GM21515 (cell line): Measurements from ENCODE around the gene ERC2.

Source experiments
- ATAC-seq: cut with Tn5 transposase; IDR thresholded peaks from one replicate; pipeline ENCODE4 v1.9.1; 2021; ENCODE audit not compliant: unreplicated experiment

Gene ERC2

DNA sequence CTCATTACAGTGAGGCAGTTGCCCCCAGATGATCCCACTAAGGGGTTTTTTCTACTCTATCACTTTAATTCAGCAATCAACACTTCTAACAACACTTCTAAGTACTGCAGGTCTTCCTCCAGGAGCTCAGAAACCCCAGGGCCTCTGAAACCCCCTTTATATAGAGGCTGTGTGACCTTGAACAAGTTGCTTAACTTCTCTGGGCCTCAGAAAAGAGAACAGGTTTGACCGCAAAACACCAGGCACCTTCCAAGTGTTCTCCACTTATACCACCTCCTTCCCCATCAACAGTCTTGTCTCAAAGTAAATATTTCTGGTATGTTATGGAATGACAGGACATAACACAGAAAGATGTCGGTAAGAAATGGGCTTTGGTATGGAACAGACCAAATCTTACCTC, 895.5 kb downstream of the ERC2 start:
- ATAC-seq = no peak

DNA sequence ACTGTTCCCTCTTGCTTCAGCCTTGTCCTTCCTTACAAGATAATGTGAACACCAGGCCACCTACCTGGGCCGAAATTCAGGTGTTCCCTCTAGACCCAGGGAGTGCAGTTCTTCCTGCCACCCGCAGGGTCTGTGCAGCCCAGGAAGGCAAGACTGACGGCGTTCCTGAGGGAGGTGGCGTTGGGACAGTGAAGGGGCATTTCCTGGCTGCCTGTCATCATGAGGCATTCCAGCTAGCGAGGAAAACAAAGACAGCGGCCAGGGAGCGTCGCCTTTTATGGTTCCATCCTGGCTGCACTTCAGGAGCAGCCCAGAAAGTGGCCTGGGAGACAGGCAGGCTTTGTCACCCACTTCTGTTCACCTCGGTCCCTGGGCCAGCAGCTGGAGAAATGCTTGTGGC, 896.4 kb downstream of the ERC2 start:
- ATAC-seq = no peak

DNA sequence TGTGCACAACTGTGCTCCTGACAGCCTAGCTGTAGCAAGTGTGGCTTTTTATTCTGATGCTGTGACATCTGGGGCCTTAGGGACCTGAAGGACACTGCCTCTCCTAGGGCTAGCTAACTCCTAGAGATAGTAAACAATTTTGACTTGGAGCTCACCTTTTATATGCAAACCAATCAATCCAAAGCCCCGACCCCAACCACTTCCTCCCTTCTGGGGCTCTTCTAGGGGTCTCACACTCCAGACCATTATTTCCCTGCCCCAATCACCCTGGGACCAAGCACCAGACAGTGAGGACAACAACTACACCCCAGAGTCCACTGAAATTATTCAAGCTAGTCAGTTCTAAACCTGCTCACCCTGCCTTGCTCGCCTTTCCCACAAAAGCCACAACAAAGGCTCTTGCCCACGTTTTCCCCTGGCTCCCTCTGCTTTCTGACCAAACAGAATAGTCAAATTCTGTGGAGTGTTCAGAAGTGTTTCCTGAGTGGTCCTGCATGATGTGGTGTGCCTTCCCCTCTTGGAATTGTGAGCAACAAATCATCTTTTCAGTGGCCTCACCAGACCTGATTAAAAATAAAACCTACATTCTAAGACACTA, 897.0 kb downstream of the ERC2 start:
- no peak for ATAC-seq

DNA sequence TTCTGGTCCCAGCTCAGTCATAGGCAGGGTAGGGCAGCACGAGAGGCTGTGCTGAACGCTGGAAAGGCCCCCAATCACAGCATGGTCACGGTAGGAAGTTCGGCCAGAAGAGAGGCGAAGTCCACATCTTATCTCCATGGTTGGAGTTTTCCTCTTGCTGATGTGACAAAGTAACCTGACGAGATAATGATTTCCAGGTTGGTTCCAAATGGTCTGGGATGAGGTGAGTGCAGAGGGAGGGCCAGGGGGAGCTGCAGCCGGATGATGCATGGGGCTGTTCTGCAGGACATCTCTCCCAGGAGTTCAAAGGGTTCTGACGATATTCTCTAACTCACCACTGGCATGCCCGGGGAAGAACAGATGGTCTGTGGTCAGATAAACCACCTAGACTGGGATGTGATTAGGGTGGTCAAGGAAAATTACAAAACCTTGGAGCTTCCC, 898.0 kb downstream of the ERC2 start:
- no peak for ATAC-seq

DNA sequence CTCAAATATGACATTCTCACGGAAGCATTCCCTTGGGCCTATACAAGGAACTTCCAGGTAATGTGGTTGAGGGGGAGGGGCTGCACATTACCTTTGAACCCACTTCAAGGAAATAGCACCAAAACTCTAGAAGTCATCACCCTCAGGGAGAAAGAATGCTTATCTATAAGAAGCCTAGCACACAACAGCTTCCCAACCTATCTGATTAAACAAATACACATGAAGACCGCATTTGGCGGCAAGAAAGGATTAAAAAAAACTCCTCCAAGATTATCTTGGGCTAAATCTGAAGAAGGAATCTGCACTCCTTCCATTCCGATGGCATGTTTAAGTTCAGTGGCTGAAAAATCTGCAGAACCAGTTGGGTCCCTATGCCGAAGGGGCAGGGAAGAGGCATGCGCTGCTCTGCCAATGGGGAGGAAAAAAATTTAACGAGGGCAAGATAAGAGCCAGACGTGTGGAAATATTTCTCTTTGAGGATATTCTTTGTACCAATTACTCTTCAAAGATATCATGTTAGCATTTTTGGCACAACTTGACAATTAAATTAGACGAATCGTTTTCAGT, 899.2 kb downstream of the ERC2 start:
- no peak for ATAC-seq

DNA sequence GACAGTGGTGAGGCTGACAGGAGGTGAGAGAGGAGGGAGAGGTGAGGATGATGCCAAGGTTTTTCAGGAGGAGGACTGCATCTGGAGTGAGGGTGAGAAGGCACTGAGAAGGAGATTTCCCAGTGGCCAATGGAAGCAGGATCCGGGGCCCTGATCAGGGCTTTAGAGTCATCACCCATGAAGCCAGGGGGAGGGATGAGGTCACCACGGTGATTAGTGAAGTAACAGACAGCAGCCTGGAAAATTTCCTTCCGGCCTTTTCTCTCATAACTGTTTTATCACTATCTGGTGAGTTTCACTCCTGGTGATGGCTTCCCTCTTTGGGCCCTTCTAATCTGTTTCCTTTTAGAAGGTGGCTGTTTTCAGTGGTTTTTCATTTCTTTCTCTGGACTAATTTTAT, 900.7 kb downstream of the ERC2 start:
- ATAC-seq = no peak

DNA sequence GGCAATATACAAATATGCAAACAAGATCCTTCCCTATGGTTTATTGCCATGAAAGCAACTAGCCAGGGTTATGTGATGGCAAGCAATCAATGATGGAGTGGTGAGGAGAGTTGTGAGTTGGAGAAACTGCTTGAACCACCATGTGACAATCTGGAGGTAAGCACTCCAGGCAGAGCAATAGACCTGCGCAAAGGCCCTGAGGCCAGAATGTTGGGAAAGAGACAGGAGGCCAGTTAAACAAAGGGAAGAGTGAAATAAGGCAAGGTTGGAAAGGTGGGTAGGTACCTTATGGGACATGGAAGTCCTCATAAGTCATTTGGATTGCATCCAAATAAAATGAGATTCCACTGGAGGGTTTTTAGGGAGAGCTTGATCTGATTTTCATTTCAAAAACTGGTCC, 901.1 kb downstream of the ERC2 start:
- no peak for ATAC-seq

DNA sequence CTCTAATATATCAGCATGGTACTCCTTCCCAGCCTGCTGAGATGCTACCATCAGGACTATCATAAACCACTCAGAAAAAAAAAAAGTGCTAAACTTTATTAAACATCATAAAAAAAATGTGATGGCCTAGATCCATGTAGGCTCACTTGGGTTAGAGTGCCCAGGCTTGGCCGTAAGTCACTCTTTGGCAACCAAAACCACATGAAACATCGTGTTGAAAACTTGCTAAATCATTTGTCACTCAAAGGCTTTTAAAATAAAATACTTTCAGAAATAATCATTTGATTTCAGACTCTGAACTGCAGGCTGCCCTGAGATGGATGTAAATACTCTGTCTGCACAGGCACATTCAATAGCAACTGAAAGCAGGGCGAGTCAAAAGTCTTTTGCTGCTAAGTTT, 902.7 kb downstream of the ERC2 start:
- ATAC-seq = no peak

DNA sequence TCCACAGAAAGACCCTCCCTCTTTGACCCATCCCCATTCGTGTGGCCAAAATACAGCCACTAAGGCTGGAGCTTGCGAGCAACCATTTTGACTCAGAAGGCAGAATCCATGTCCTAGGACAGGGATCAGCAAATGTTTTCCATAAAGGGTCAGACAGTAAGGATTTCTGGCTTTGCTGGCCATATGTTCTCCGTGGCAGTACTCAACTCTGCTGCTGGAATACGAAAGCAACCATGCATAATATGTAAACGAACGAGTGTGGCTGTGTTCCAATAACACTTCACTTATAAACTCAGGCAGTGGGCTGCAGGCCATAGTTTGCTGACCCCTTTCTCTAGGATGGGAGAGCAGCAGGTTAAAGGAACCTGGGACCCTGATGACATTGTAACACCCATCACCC, 903.5 kb downstream of the ERC2 start:
- no peak for ATAC-seq

DNA sequence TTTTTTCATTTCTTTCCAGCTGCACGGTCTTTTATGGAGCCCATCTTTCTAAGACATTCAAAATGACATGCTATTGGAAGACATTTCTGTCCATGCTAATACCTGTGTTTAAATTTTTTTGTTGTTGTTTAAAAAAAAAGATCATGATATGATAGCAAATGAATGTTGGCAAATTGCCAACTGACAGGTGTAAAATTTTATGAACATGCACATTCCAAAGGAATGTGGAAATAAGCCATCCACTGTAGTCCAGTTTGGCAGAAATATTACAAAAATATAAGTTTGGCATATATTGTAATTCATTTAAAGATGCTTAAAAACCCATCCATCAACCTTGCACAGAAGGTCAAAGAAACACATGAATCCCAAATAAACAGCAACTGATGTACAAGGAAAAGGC, 905.6 kb downstream of the ERC2 start:
- ATAC-seq = no peak

DNA sequence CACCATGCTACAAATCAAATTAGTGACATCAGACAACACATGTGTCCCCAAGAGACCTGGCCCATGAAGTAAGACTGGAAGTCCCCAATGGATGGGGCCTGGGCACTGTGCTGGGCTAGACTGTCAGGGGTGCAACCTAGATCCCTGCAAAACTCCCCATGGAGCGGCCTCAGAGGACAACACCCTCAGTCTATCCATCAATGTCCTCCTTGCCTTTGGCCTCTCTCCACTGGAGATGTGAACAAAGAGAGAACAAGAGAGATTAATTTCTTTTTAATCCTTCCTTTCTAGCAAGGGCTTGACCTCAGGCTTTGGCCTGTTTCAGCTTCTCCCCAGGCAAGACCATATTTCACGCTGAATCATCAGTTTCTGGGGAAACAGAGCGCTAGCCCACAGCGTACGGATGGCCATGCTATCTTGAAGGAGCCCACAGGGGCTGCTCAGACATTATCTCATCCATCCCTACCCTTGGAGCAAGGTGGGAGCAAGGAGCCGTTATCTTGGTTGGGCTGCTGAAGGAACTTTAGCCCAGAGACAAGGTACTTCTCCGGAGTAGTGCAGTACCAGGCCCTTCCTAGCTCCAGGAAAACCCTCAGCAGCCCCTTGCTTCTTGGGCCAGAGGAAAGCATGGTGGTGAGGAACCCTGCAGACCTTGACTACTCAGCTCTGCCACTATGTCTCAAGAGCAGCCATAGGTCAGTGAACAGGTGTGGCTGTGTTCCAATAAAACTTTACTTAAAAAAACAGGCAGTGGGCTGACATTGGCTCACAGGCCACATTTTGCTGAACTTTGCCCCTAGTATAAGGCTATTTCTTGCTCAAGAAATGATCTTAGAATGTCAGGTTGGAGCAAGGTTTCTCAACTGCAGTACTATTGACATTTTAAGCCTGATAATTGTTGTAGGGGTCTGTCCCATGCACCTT, 908.5 kb downstream of the ERC2 start:
- ATAC-seq = no peak

DNA sequence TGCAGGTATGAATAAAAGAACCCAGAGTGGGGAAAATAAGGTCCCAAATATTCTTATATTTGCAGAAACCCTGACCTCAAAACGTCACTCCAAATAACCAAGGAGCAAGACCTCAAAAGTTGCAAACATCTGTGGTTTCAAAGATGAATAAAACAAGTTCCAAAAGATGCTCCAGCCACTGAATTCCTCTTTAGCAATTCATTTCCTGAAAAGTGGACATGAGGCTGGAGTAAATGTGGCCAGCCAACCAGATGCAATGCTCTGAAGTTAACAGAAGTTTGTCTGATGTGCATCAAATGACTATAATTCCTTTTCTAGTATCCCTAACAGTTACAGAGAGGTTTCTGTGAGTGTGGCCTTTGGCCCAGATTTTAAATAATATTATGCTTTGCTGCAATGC, 910.0 kb downstream of the ERC2 start:
- ATAC-seq = no peak

DNA sequence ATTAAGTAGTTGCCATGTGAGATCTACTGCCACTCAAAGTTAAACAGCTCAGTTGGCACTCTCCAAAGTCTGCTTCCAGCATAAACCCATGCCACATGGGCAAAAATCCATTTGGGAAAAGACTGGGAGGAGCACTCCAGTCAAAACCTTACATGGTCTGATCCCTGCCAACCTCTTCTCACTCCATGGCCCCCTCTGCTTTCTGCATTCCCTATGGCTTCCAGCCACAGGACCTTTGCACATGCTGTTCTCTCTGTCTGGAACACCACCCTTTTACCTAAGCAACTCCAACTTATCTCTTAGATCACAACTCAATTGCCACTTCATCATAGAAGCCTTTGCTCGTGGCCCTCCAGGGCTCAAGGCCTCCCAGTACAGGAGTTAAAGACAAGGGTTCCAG, 910.7 kb downstream of the ERC2 start:
- ATAC-seq = no peak

DNA sequence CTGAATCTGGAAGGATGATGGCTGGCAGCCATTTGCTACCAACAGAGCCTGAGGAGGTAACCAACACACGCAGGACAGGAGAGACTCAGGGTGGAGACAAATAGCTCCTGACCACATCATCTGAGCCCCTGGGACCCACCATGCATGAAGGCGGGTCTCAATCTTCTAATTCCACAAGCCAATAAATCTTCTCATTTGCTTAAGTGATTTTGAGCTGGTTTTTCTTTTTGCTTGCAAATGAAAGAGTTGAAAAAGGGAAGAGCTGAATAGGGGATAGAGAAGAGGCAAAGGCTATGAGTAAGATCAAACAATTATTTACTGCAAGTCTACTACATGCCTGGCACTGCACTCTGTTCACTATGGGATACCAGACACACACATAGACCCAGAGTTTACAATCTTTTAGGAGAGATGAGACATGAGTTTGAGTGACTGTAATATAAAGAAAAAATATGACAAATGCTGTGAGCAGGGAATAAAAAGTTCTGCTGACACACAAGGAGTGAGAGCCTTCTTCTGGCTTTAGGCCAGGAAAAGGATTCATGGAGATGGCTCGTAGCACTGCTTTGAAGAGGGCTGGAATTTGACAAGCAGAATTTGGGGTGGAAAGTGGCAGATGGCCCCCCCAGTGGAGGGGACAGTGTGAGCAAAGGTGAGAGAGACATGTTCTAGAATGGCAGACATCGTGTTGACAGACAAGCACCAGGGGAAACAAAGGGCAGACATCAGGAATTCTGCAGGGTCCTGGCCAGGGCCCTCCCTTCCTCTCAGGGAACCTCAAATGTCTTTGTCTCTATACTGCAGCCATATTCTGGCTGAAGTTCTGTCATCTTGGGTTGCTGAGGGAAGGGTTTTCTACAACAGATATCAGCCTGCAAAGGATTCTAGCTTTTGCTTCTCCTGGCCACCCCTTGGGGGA, 911.4 kb downstream of the ERC2 start:
- no peak for ATAC-seq

DNA sequence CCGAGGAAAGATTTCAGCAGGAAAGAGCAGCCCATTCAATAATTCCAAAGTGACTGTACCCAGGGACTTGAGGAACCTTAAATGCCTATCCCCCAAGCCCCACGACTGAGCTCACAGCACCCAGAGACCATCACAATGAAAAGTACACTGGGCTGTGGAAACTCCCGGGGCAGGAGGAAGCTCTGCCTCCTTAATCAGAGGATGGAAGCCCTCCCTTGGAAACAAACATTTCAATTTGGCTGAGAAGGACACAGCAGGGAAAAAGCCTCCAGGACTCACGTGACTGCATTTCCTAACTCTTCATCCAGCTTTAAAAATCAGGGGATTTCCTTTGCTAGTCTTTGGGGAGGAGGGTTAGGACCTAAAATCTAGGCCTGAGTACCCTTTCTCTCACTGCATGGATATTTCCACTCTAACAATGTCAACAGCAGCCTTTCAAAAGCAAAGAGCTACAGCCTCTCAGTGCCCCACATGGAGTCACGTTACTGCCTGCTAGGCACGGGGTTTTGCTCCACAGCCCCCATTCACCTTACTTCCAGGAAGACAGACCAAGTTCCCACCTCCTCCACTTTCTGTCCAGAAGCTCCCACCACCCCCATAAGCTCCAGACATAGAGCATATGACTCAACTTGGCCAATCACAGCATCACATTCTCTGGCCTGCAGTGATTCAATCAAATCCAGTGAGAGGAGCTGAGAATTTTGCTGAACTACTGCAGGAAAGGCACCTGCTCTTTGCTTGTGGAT, 912.2 kb downstream of the ERC2 start:
- no peak for ATAC-seq

DNA sequence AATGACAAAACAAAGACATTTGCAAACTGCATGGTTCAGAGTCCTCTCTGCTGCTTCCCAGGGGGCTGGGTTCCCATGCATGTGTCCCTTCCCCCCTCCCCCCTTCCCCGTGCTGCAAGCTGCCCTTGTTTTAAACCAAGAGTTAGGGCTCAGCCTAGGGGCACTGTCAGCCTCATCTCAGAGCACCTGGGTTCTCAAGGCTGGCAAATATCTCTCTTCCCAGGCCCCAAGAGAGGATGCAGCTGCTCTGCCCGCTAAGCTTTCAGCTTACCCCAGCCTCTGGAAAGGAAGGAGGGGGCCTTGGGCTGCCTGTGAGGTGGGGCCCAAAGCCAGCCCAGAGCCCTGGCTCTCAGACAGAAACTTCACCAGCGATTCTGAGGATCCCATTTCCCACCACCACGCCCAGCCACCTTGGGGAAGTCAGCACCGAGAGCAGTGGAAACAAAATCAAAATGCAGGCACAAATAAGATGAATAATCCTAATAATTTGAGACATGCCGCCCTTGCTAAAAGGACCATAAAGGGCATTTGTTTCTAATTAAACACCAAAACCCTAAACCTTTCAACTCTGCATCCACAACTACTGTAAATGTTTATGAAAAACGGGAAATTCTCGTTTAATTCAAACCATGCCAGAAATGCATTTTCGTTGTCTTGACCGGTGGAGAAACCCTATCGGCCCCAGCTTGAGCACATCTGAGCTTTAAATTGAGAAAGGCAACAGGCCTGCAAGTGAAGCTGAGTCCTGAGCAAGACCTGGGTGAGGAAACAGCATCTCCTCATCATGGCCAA, 913.4 kb downstream of the ERC2 start:
- ATAC-seq = no peak

DNA sequence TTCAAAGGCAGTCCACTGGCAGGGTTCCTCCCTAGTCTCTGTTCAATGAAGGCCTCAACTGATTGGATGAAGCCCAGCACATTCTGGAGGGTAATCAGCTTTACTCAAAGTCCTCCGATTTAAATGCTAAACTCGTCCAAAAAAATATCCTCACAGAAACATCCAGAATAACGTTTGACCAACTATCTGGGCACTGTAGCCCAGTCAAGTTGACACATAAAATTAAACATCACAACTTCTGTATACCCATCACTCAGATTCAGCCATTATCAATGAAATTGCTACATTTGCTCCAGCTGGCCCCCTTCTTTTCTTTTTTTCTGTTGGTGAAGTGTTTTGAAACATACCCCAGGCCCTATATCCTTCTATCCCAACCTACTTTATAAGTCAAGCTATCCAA, 916.6 kb downstream of the ERC2 start:
- no peak for ATAC-seq

DNA sequence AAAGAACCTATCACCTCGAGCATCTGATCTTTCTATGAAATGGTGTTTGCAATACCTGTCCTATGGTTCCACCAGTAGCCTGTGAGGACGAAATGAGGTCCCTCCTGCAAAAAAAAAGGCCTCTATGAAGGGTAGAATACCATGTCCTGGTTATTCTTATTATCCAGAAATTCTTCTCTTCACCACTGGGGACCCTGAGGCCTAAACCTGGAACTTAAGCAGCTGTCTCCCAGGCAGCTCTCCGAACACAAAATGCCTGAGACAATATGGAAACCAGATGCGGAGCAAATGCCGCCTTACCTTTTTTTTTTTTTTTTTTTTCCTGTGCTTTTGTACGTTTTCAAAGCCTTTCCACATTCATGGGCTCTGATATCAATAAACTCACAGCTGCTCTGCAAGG, 919.1 kb downstream of the ERC2 start:
- ATAC-seq = no peak

DNA sequence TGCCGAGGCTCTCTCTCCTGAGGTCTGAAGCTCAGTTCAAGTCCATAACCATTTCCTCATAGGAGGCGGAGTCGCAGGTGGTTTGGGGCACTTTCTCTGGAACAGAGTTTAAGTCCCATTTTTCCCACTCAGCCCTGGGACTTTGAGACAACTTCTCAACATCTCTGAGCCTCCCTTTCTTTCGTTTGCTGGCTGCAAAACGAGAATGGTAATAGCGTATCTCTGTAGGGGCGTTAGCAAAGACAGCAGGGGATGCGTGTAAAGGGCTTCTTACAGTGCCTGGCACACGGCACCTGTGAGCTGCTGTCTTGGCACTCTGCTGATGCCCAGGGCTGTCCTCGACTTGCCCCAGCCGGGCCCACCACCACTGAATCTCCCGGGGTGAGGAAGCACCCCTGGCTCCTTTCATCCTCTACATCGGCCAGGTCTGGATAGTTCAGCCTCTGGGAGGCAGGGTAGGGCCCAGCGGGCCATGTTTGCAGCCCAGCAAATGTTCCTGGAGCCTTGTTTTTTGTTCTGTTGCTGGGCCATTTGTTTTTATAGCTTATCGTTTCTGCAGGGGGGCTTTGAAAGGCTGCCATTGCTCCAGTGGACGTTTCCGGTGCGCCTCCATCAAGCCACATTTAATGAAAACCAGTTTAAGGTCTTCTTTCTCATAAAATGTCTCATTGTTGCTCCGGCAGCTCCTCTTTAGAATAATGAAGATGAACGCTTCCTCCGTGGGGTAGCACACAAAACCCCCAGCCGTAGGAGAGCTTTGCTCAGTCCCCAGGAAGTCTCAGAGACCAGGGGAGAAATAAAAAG, 921.2 kb downstream of the ERC2 start:
- no peak for ATAC-seq
